HG03108 (cell line): Measurements from ENCODE around the gene KRT71.

ENCODE experiments used
- ATAC-seq: cut with Tn5 transposase; IDR thresholded peaks from one replicate; pipeline ENCODE4 v1.9.1; 2021; ENCODE audit warnings: moderate library complexity; ENCODE audit not compliant: unreplicated experiment

Gene KRT71

GRCh38 chr12:52499806-52500560, 53.0 kb downstream of the KRT71 start:
- ATAC-seq, result no peak

GRCh38 chr12:52498946-52499345, 54.0 kb downstream of the KRT71 start:
- ATAC-seq, result no peak

GRCh38 chr12:52497975-52498374, 55.0 kb downstream of the KRT71 start:
- no peak for ATAC-seq

- no peak for ATAC-seq
Observed at GRCh38 chr12:52496590-52497071, 56.3 kb downstream of the KRT71 start.

GRCh38 chr12:52496054-52496453, 56.9 kb downstream of the KRT71 start:
- ATAC-seq, result no peak

GRCh38 chr12:52495389-52495788, 57.6 kb downstream of the KRT71 start:
- no peak for ATAC-seq

GRCh38 chr12:52494518-52494917, 58.4 kb downstream of the KRT71 start:
- no peak for ATAC-seq

GRCh38 chr12:52494100-52494499, 58.8 kb downstream of the KRT71 start:
- ATAC-seq, result no peak
